ENCODE data around the gene FLACC1. TPM values are rescaled to one million over a fixed set of nuclear protein-coding genes. Genes with fewer than 3 reads are reported as not detected.

Gene FLACC1
- total and polyA plus RNA-seq, 2 donors from 2014 or later: 3.7 TPM; not detected in 1

- H3K4me1 ChIP-seq (ENCODE audit: control insufficient read depth in 2 of 3, insufficient read depth in 2 of 3, low read depth in 1 of 3, low read length in 3 of 3): no peaks in the 10 kb centered on the region
- H3K27ac ChIP-seq (ENCODE audit: low read depth in 2 of 2, low read length in 2 of 2): no peak overlapping the region
- peaks cover 0 to 26% (median 12%) of the 10 kb centered on the region in 3 donors for H3K36me3 ChIP-seq (ENCODE audit: control insufficient read depth in 2 of 3, insufficient read depth in 3 of 3, low read length in 3 of 3)
- intact Hi-C loops (cut with DNase I): no loop called here
- no peak overlapping the region for H3K9ac ChIP-seq (ENCODE audit: low read length in 3 of 3)
- DNase-seq (no peak), FAIRE-seq (no peak)
- TF ChIP-seq CTCF (IDR thresholded peaks at IDR 0.05; ENCODE audit: borderline replicate concordance, extremely low read depth, insufficient read depth): no peak
- no peak overlapping the region for H3K4me3 ChIP-seq (ENCODE audit: low read length in 3 of 3)
- no peaks in the 10 kb centered on the region for H3K27me3 ChIP-seq (ENCODE audit: control insufficient read depth, insufficient read depth, low read length)
- H3K9me3 ChIP-seq (ENCODE audit: control insufficient read depth in 2 of 3, insufficient read depth in 1 of 3, low read length in 3 of 3): no peaks in the 10 kb centered on the region
Observed at GRCh38 chr2:201285499-201285898, 71.6 kb downstream of the FLACC1 start.

GRCh38 chr2:201280191-201281040 is 76.7 kb downstream of the FLACC1 start:
- no peak overlapping the region for H3K9ac ChIP-seq (ENCODE audit: low read length in 3 of 3)
- no peak overlapping the region for H3K4me3 ChIP-seq (ENCODE audit: low read length in 3 of 3)
- FAIRE-seq: no peak
- DNase-seq: no peak
- H3K4me1 ChIP-seq (ENCODE audit: control insufficient read depth in 2 of 3, insufficient read depth in 2 of 3, low read depth in 1 of 3, low read length in 3 of 3): no peaks in the 10 kb centered on the region
- H3K9me3 ChIP-seq (ENCODE audit: control insufficient read depth in 2 of 3, insufficient read depth in 1 of 3, low read length in 3 of 3): no peaks in the 10 kb centered on the region
- no peak overlapping the region for H3K27ac ChIP-seq (ENCODE audit: low read depth in 2 of 2, low read length in 2 of 2)
- H3K27me3 ChIP-seq (ENCODE audit: control insufficient read depth, insufficient read depth, low read length): no peaks in the 10 kb centered on the region
- peaks cover 0 to 27% (median 15%) of the 10 kb centered on the region in 3 donors for H3K36me3 ChIP-seq (ENCODE audit: control insufficient read depth in 2 of 3, insufficient read depth in 3 of 3, low read length in 3 of 3)
- TF ChIP-seq CTCF (IDR thresholded peaks at IDR 0.05; ENCODE audit: borderline replicate concordance, extremely low read depth, insufficient read depth): no peak
- intact Hi-C loops (cut with DNase I): no loop called here

GRCh38 chr2:201279079-201279478 is 78.1 kb downstream of the FLACC1 start:
- TF ChIP-seq CTCF (IDR thresholded peaks at IDR 0.05; ENCODE audit: borderline replicate concordance, extremely low read depth, insufficient read depth): no peak
- Histone ChIP-seq H3K27ac (ENCODE audit: low read depth in 2 of 2, low read length in 2 of 2) (no peak overlapping the region), H3K9me3 (ENCODE audit: control insufficient read depth in 2 of 3, insufficient read depth in 1 of 3, low read length in 3 of 3) (no peaks in the 10 kb centered on the region), H3K9ac (ENCODE audit: low read length in 3 of 3) (no peak overlapping the region), H3K4me1 (ENCODE audit: control insufficient read depth in 2 of 3, insufficient read depth in 2 of 3, low read depth in 1 of 3, low read length in 3 of 3) (no peaks in the 10 kb centered on the region), H3K36me3 (ENCODE audit: control insufficient read depth in 2 of 3, insufficient read depth in 3 of 3, low read length in 3 of 3) (peaks cover 0 to 21% (median 10%) of the 10 kb centered on the region in 3 donors), H3K27me3 (ENCODE audit: control insufficient read depth, insufficient read depth, low read length) (no peaks in the 10 kb centered on the region), H3K4me3 (ENCODE audit: low read length in 3 of 3) (no peak overlapping the region)
- no peak for DNase-seq
- no peak for FAIRE-seq
- intact Hi-C loops (cut with DNase I): no loop called here
